GM12878 (cell line): ENCODE data around the gene PALD1. TPM values are rescaled to one million over a fixed set of nuclear protein-coding genes. Genes with fewer than 3 reads are reported as not detected.
A peak's percentile ranks its signal among the peaks of the same experiment; 100 is the strongest.

ENCODE experiments used
- ATAC-seq: fragments of 200-7000 bp; cut with Tn5 transposase; 3 replicates; pipeline ENCODE4 v1.9.1; 2020; ENCODE audit warnings: mild to moderate bottlenecking, moderate library complexity
- BruUV-seq: library from RNA; stranded (reverse); fragments of 400-500 nt; replicated peaks from 2 replicates; lab custom pipeline; 2021; lab: Mats Ljungman, UMichigan
- CTCF ChIA-PET: fragments of 300-600 bp; sonication (Branson Sonifier 250); formaldehyde crosslinking; extraction: SDS; loops from one replicate; lab custom pipeline; 2021; ENCODE audit warnings: inconsistent platforms; lab: Yijun Ruan, JAX
- POLR2A ChIA-PET: fragments of 350-600 bp; formaldehyde crosslinking; extraction: SDS; loops from one replicate; lab custom pipeline; 2021; ENCODE audit warnings: inconsistent platforms; lab: Charles Lee
- RAD21 ChIA-PET: fragments of 300-600 bp; sonication (Branson Sonifier 250); formaldehyde crosslinking; loops from one replicate; lab custom pipeline; 2023; ENCODE audit warnings: antibody characterized with exemption; ENCODE audit not compliant: unreplicated experiment; lab: Charles Lee
- SMC1A ChIA-PET: fragments of 300-600 bp; sonication (Branson Sonifier 250); formaldehyde crosslinking; loops from one replicate; lab custom pipeline; 2023; ENCODE audit not compliant: unreplicated experiment, uncharacterized antibody; lab: Charles Lee
- DNase-seq: peaks from one replicate; pipeline ENCODE4 v3.0.0-alpha.2; 2011; ENCODE audit warnings: low read depth, low spot score
- FAIRE-seq: peaks from 3 replicates; lab custom pipeline; 2011; peaks lifted over from hg19 to GRCh38; lab: Jason Lieb, UNC
- H2AFZ ChIP-seq: 2 replicates; pipeline ENCODE4 v1.6.0; 2011; ENCODE audit warnings: low read depth, low read length, control low read depth; ENCODE audit not compliant: control insufficient read depth
- H3K27ac ChIP-seq: 2 replicates; pipeline ENCODE4 v1.5.1; 2011; ENCODE audit warnings: control low read depth; ENCODE audit not compliant: control insufficient read depth, insufficient read depth
- H3K27me3 ChIP-seq, 2 experiments: replicated peaks in 1 of 2; 2 replicates each; pipeline versions ENCODE4 v1.6.0 to v1.6.1; 2011; ENCODE audit warnings: low read length in 1 of 2; ENCODE audit not compliant: control insufficient read depth in 2 of 2, insufficient read depth in 2 of 2
- H3K36me3 ChIP-seq, 2 experiments: 2 replicates each; pipeline ENCODE4 v1.5.1; 2011; ENCODE audit warnings: low read length in 1 of 2; ENCODE audit not compliant: control insufficient read depth in 2 of 2, insufficient read depth in 2 of 2
- H3K4me1 ChIP-seq: 2 replicates; pipeline ENCODE4 v1.6.1; 2011; ENCODE audit warnings: mild to moderate bottlenecking, low read length, moderate library complexity, mixed read lengths; ENCODE audit not compliant: control insufficient read depth, insufficient read depth
- H3K4me2 ChIP-seq: 2 replicates; pipeline ENCODE4 v1.6.0; 2011; ENCODE audit warnings: control low read depth; ENCODE audit not compliant: control insufficient read depth, insufficient read depth
- H3K4me3 ChIP-seq: fragments of 200-600 bp; sonication (generic); 2 replicates; pipeline ENCODE4 v1.5.1; 2016
- H3K79me2 ChIP-seq: 2 replicates; pipeline ENCODE4 v1.6.0; 2011; ENCODE audit warnings: low read length; ENCODE audit not compliant: control insufficient read depth, insufficient read depth
- H3K9ac ChIP-seq: 2 replicates; pipeline ENCODE4 v1.8.0; 2011; ENCODE audit warnings: low read length, control low read depth, mixed read lengths; ENCODE audit not compliant: control insufficient read depth, insufficient read depth
- H3K9me3 ChIP-seq: replicated peaks from 3 replicates; pipeline ENCODE4 v1.5.1; 2011; ENCODE audit warnings: mild to moderate bottlenecking, low read length; ENCODE audit not compliant: control insufficient read depth, insufficient read depth
- H4K20me1 ChIP-seq: 2 replicates; pipeline ENCODE4 v1.6.0; 2011; ENCODE audit not compliant: control insufficient read depth, insufficient read depth
- CREB1 ChIP-seq: IDR thresholded peaks from 2 replicates; pipeline ENCODE4 v1.6.1; 2012; ENCODE audit warnings: low read depth, mild to moderate bottlenecking, inconsistent platforms
- E2F8 ChIP-seq: fragments of 450-650 bp; IDR thresholded peaks from 2 replicates; pipeline ENCODE4 v1.6.1; 2018; ENCODE audit warnings: mild to moderate bottlenecking, low read depth, moderate library complexity; ENCODE audit not compliant: partially characterized antibody
- EGR1 ChIP-seq, 2 experiments: IDR thresholded peaks; 1 replicate in 1 of 2; 2 replicates in 1 of 2; pipeline ENCODE4 v1.6.1; 2011 to 2012; ENCODE audit warnings: low read depth in 2 of 2, low read length in 2 of 2, borderline replicate concordance in 1 of 2, mild to moderate bottlenecking in 1 of 2, moderate library complexity in 1 of 2
- EZH2 ChIP-seq: IDR thresholded peaks from 2 replicates; pipeline ENCODE4 v1.6.1; 2012; ENCODE audit warnings: low read depth, mild to moderate bottlenecking, control low read depth, inconsistent platforms, low read length, borderline replicate concordance; ENCODE audit not compliant: control insufficient read depth
- HDAC6 ChIP-seq: fragments of 200-600 bp; sonication (generic); IDR thresholded peaks from one replicate; pipeline ENCODE4 v1.8.0; 2017; ENCODE audit warnings: antibody characterized with exemption; ENCODE audit not compliant: unreplicated experiment
- HDGF ChIP-seq: fragments of 450-650 bp; IDR thresholded peaks from 2 replicates; pipeline ENCODE4 v1.6.1; 2016; ENCODE audit warnings: antibody characterized with exemption
- IKZF1 ChIP-seq: fragments of 450-650 bp; conservative IDR thresholded peaks from 2 replicates; pipeline ENCODE4 v1.6.1; 2017; ENCODE audit warnings: antibody characterized with exemption, mild to moderate bottlenecking
- MEF2A ChIP-seq: IDR thresholded peaks from 2 replicates; pipeline ENCODE4 v1.6.1; 2011; ENCODE audit warnings: low read depth, mild to moderate bottlenecking, low read length, moderate library complexity; ENCODE audit not compliant: insufficient read depth
- MTA2 ChIP-seq: fragments of 450-650 bp; IDR thresholded peaks from 2 replicates; pipeline ENCODE4 v1.6.1; 2016; ENCODE audit warnings: low read depth, mild to moderate bottlenecking, moderate library complexity
- POLR2AphosphoS2 ChIP-seq: IDR thresholded peaks from 2 replicates; pipeline ENCODE4 v1.6.1; 2011; ENCODE audit warnings: low read depth, mild to moderate bottlenecking, low read length, improper control_type of control experiment, moderate library complexity
- POLR2AphosphoS5 ChIP-seq: IDR thresholded peaks from 2 replicates; pipeline ENCODE4 v1.6.1; 2011; ENCODE audit warnings: mild to moderate bottlenecking, low read length, inconsistent platforms
- RELA ChIP-seq: fragments of 450-650 bp; IDR thresholded peaks from 2 replicates; pipeline ENCODE4 v1.8.0; 2014; ENCODE audit warnings: borderline replicate concordance; ENCODE audit not compliant: partially characterized antibody
- SPI1 ChIP-seq: IDR thresholded peaks from 2 replicates; pipeline ENCODE4 v1.6.1; 2011; ENCODE audit warnings: low read depth, mild to moderate bottlenecking, low read length, moderate library complexity, borderline replicate concordance; ENCODE audit not compliant: insufficient read depth
- SUZ12 ChIP-seq: fragments of 200-600 bp; sonication (generic); IDR thresholded peaks from one replicate; pipeline ENCODE4 v1.6.1; 2018; ENCODE audit warnings: antibody characterized with exemption, mild to moderate bottlenecking; ENCODE audit not compliant: unreplicated experiment
- ZNF217 ChIP-seq: fragments of 450-650 bp; IDR thresholded peaks from 2 replicates; pipeline ENCODE4 v1.6.1; 2017; ENCODE audit warnings: antibody characterized with exemption, mild to moderate bottlenecking
- ZNF592 ChIP-seq: fragments of 450-650 bp; IDR thresholded peaks from 2 replicates; pipeline ENCODE4 v1.6.1; 2017; ENCODE audit warnings: mild to moderate bottlenecking, moderate library complexity
- ZNF622 ChIP-seq: fragments of 450-650 bp; IDR thresholded peaks from 2 replicates; pipeline ENCODE4 v1.6.1; 2017; ENCODE audit warnings: mild to moderate bottlenecking, inconsistent platforms
- WGBS: methylation state at CpG from one replicate; pipeline ENCODE4 v1.1.6; 2016; ENCODE audit warnings: low lambda C conversion rate; ENCODE audit not compliant: insufficient replicate concordance, insufficient coverage; ENCODE audit errors: missing lambda C conversion rate; 5-methylcytosine and 5-hydroxymethylcytosine counted together
- in situ Hi-C: fragments of 300-500 bp; cut with MboI; formaldehyde crosslinking; loops from 9 replicates; pipeline ENCODE4 v1.14.3; 2018; ENCODE audit warnings: mixed read lengths
- intact Hi-C: fragments of 100-400 bp; cut with micrococcal nuclease; formaldehyde crosslinking; loops from one replicate; pipeline ENCODE4 v1.14.2; 2022; ENCODE audit not compliant: unreplicated experiment
- polyA plus RNA-seq, 11 experiments: library from polyadenylated mRNA; depleted of rRNA in 4 of 11; unstranded in 6 of 11; stranded (reverse) in 5 of 11; fragments of >200 nt; fragmentation: Nextera tagmentation in 4 of 11; fragmentation: Illumina TruSeq in 1 of 11; extraction: Ambion mirVana in 4 of 11; extraction: Trizol in 1 of 11; gene quantifications; 1 replicate in 1 of 11; 2 replicates in 10 of 11; pipeline versions ENCODE4 v1.2.1 to v1.2.3, GENCODE V29; 2011 to 2016; ENCODE audit warnings: inconsistent platforms in 2 of 11, missing spikeins in 2 of 11, low read depth in 1 of 11
- total RNA-seq, 4 experiments: library from RNA; depleted of rRNA in 3 of 4; stranded (reverse); fragments of >200 nt in 3 of 4; fragmentation: Illumina TruSeq in 1 of 4; extraction: Trizol in 1 of 4; gene quantifications; 2 replicates each; pipeline versions ENCODE4 v1.2.1 to v1.2.3, GENCODE V29; 2013 to 2021

The PALD1 gene
- total and polyA plus RNA-seq, 10 of the 15 experiments (the other 5 are each of a cell fraction or from before 2014, with no cell fraction given): 0.43 to 20.9 (median 9.0) TPM

GRCh38 chr10:70480239-70480861 is 1.8 kb downstream of the PALD1 start:
- RAD21 ChIA-PET: interaction anchor here (0.8 to 2.8 kb wide), 6 partner anchors 10 to 33 kb away, joined by 3 to 12 read pairs (median 4); no protein-coding TSS in a partner anchor
- 5% methylated on average over 9 of the region's 9 CpGs for whole genome bisulfite sequencing
- H3K4me3 ChIP-seq: peak overlapping the region; percentile 78
- H3K4me2 ChIP-seq: peak overlapping the region; percentile 64
- FAIRE-seq (no peak), DNase-seq (no peak), ATAC-seq (peak; percentile 40)
- H3K36me3 ChIP-seq: no peaks in the 10 kb centered on the region; a peak in 2 of 4 replicates
- in situ Hi-C loops (no loop called here), intact Hi-C loops (no loop called here)
- peak overlapping the region; percentile 81; the same call in 1 of the 2 replicates for H3K9ac ChIP-seq
- SMC1A ChIA-PET: interaction anchor here (1.0 to 3.1 kb wide), 5 partner anchors 10 to 33 kb away, joined by 4 to 21 read pairs (median 5); no protein-coding TSS in a partner anchor
- H3K27ac ChIP-seq: peak overlapping the region; percentile 64
- peaks cover 25% of the 10 kb centered on the region for H3K79me2 ChIP-seq
- POLR2A ChIA-PET: interaction anchor here (0.6 to 7.7 kb wide), 4 partner anchors 10 to 102 kb away, joined by 3 to 38 read pairs (median 8); no protein-coding TSS in a partner anchor
- no peaks in the 10 kb centered on the region for H3K27me3 ChIP-seq
- H3K4me1 ChIP-seq: peaks cover 50% of the 10 kb centered on the region
- CTCF ChIA-PET: interaction anchor here (1.0 to 1.6 kb wide), 4 partner anchors 9 to 24 kb away, joined by 3 to 7 read pairs (median 3); no protein-coding TSS in a partner anchor
- no peaks in the 10 kb centered on the region for H3K9me3 ChIP-seq
- no peaks in the 10 kb centered on the region for H4K20me1 ChIP-seq
- H2AFZ ChIP-seq: peak overlapping the region; percentile 20; the same call in 1 of the 2 replicates
- BruUV-seq: no TSS peak
- TF ChIP-seq POLR2AphosphoS5 (no peak), ZNF622 (no peak), EZH2 (no peak), ZNF592 (no peak), POLR2AphosphoS2 (no peak), RELA (no peak), MEF2A (no peak), SUZ12 (no peak), HDGF (no peak), ZNF217 (no peak), MTA2 (0 out of 2 replicates have a peak, but pooled peaks have one; percentile 17), SPI1 (peak; percentile 69; the same call in 1 of the 2 replicates), IKZF1 (peak; percentile 24; the same call in 1 of the 2 replicates), HDAC6 (no peak), E2F8 (no peak), EGR1 (IDR thresholded peaks at IDR 0.05; ENCODE audit: borderline replicate concordance in 1 of 2, low read depth in 2 of 2, low read length in 2 of 2) (no peak), CREB1 (no peak)
